Measurements from ENCODE around the gene RAD23A. TPM values are rescaled to one million over a fixed set of nuclear protein-coding genes. Genes with fewer than 3 reads are reported as not detected.

RAD23A gene
- total and polyA plus RNA-seq, 9 of the 15 experiments (the other 6 are each of a cell fraction or from before 2014, with no cell fraction given): 9.5 to 181 (median 101) TPM

DNA sequence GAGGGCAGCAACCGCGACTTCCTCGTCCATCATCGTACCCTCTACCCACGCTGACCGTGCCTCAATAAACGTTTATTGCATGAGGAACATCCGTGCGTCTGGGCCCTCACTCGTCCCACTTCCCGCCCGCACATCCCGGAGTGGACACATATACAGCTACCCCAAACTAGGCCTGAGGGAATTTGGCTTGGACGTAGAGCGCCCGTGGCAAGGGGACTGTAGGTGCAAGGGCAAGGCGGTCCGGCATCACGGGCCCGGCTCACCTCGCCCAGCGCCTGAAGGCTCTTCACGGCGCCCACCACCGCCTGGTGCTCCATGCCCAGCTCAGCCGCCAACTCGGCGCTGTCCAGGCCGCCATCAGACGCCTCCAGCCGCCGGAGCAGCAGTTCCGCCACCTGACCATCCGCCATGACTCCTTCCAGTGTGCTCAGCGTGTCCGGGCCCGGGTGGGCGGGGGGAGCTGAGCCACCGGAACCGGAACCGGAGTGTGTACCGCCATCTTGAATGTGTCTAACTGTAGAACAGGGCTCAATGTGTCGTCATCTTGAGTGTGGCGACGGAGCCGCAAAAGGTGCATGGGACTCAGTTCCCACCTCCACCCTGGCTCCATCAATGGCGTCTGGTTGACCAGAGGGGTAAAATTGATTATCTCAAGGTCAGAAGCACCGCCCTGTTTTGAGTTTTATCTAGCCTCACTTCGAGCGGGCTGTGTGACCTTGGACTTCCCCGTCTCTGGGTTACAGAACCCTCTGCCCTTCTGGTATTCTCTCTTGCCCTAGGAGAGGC, 12.2 kb upstream of the RAD23A start, which contains the start of gene FARSA (continued):
- TF ChIP-seq, protein P1, sequence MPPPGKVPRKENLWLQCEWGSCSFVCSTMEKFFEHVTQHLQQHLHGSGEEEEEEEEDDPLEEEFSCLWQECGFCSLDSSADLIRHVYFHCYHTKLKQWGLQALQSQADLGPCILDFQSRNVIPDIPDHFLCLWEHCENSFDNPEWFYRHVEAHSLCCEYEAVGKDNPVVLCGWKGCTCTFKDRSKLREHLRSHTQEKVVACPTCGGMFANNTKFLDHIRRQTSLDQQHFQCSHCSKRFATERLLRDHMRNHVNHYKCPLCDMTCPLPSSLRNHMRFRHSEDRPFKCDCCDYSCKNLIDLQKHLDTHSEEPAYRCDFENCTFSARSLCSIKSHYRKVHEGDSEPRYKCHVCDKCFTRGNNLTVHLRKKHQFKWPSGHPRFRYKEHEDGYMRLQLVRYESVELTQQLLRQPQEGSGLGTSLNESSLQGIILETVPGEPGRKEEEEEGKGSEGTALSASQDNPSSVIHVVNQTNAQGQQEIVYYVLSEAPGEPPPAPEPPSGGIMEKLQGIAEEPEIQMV (tag; conservative IDR thresholded peaks at IDR 0.05; ENCODE audit: low read depth): no peak
- TF ChIP-seq RAD51 (IDR thresholded peaks at IDR 0.05; ENCODE audit: borderline replicate concordance, low read depth) (peak; percentile 30; the same call in 1 of the 2 replicates), PHTF2 (CRISPR knock-in tag; IDR thresholded peaks at IDR 0.05) (no peak), ZNF316 (IDR thresholded peaks at IDR 0.05) (no peak)
- TF ChIP-seq, protein P2, sequence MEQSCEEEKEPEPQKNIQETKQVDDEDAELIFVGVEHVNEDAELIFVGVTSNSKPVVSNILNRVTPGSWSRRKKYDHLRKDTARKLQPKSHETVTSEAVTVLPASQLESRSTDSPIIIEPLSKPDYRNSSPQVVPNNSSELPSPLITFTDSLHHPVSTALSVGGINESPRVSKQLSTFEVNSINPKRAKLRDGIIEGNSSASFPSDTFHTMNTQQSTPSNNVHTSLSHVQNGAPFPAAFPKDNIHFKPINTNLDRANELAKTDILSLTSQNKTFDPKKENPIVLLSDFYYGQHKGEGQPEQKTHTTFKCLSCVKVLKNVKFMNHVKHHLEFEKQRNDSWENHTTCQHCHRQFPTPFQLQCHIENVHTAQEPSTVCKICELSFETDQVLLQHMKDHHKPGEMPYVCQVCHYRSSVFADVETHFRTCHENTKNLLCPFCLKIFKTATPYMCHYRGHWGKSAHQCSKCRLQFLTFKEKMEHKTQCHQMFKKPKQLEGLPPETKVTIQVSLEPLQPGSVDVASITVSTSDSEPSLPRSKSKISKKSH (CRISPR knock-in tag; IDR thresholded peaks at IDR 0.05): no peak
- TF ChIP-seq, protein P3, sequence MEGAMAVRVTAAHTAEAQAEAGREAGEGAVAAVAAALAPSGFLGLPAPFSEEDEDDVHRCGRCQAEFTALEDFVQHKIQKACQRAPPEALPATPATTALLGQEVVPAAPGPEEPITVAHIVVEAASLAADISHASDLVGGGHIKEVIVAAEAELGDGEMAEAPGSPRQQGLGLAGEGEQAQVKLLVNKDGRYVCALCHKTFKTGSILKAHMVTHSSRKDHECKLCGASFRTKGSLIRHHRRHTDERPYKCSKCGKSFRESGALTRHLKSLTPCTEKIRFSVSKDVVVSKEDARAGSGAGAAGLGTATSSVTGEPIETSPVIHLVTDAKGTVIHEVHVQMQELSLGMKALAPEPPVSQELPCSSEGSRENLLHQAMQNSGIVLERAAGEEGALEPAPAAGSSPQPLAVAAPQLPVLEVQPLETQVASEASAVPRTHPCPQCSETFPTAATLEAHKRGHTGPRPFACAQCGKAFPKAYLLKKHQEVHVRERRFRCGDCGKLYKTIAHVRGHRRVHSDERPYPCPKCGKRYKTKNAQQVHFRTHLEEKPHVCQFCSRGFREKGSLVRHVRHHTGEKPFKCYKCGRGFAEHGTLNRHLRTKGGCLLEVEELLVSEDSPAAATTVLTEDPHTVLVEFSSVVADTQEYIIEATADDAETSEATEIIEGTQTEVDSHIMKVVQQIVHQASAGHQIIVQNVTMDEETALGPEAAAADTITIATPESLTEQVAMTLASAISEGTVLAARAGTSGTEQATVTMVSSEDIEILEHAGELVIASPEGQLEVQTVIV (CRISPR knock-in tag; IDR thresholded peaks at IDR 0.05; ENCODE audit: borderline replicate concordance): no peak
- TF ChIP-seq, protein P4, sequence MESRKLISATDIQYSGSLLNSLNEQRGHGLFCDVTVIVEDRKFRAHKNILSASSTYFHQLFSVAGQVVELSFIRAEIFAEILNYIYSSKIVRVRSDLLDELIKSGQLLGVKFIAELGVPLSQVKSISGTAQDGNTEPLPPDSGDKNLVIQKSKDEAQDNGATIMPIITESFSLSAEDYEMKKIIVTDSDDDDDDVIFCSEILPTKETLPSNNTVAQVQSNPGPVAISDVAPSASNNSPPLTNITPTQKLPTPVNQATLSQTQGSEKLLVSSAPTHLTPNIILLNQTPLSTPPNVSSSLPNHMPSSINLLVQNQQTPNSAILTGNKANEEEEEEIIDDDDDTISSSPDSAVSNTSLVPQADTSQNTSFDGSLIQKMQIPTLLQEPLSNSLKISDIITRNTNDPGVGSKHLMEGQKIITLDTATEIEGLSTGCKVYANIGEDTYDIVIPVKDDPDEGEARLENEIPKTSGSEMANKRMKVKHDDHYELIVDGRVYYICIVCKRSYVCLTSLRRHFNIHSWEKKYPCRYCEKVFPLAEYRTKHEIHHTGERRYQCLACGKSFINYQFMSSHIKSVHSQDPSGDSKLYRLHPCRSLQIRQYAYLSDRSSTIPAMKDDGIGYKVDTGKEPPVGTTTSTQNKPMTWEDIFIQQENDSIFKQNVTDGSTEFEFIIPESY (CRISPR knock-in tag; IDR thresholded peaks at IDR 0.05): no peak

Data from K562 (cell line).